HG03521 (cell line): ENCODE data around the gene HMX2.
A peak's percentile ranks its signal among the peaks of the same experiment; 100 is the strongest.
"Not testable (repeated sequence)": the region's sequence is repeated elsewhere in the genome, so short reads cannot be mapped to it uniquely, and the experiment has no call there.

Experiments used
- ATAC-seq: cut with Tn5 transposase; IDR thresholded peaks from one replicate; pipeline ENCODE4 v1.9.1; 2021; ENCODE audit warnings: mild to moderate bottlenecking, moderate library complexity; ENCODE audit not compliant: unreplicated experiment

HMX2 gene

DNA sequence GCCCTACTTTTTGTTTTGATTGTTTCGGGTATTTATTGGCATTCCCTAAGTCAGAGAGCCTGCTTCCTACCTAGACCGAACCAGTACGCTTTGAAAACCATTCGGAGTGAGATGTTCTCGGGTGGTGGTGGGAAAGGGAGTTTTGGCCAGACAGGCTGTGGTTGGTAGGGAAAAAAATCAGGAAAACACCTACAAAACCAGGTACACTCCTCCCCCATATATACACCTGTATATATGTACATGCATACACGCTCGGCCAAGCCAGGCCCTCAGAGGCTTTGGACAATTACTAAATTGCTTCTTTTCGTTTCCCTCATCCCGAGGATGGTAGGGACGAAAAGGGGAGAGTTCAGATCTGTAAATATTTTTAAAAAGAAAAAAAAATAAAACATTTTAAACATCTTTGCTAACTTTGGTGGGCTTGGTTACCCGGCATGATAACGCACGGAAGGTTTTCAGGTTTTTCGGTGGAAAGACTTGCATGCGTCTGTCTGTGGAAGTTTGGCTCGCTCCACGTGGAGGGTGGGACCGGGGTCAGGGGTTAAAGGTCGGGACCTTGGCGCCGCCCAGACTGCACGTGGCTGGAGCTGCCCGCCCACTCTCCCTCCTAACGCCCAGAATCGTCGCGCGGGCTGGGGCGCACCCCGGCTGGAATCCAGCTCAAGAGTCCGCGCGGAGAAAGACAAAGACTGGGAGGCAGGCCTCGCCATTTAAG is 2.5 kb downstream of the HMX2 start:
- ATAC-seq, result no peak

DNA sequence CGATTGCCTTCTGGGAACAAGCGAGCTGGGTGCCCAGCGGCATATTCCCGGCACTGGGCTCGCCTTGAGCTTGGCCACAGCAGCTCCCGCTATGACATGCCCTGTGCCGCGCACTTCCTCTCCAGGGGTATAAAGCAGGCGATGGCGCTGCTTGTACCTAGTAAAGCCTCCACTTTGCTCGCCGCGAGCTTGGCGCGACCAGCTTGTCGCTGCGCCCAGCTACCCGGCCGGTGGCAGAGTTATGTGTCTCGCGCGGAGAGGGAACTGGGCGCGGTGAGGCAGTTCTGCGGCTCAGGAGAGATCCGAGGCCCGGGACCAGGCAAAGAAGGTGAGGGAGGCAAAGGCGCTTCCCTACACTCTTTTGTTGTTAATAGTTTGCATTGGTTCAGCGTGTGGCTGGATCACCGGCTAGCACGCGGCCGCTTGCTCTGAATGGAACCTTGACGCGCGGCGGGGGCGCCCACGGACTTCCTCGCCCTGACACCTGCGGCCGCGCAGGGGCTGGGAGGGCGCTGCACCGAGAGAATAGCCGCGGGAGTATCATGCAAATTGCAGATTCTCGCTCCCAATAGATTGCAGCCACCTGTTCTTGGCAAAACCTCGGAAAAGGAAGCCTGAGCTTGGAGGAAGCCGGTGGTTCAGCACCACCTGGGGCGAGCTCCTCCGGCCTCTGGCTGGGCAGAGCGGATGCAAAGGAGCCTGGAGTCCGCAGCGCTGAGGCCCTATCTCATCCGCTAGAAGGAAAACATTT is 3.2 kb downstream of the HMX2 start:
- no peak for ATAC-seq

DNA sequence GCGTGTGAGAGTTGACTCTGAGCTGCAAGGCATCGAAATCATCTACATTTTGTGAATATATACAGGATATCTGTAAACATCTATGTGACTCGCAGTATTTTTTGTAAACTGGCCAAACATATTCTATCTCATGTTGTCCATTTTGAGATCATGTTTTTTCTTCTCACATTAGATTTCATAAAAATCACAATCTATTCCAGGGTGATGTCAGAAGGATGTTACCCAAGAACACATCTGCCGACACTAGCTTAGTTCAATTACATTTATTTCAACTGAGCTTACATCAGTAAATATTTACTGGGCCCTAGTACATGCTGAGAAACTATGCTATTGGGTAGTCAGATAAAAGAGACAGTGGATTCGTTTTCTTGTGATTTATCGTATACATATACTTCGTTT is 3.8 kb downstream of the HMX2 start:
- no peak for ATAC-seq

DNA sequence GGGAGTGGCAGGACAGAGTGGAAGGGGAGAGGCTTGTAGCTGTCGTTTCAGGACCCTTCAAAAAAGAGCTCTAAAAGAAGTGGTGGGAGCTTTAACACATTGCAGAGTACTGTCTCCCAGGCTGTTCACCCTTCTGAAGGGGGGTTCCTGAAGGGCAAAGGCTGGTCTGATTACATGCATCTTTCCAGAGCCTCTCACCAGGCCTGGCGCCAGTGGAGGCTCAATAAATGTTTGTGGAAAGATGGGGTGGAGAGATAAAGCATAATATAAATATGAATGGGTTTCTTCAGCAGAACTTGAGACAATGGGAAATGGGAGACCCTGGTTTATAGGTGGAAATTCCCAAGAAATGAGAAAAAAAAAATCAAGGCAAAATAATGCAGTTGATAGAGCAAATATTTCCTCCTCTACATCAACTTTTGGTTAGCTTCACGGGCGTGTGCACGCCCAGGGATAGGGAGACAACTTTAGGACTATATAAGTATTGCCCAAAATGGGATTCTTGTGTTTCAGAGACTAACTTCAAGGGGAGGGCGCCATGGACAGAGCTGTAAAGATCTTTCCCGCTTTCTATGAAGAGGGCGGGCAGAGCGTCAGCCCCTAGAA is 5.7 kb downstream of the HMX2 start:
- no peak for ATAC-seq

DNA sequence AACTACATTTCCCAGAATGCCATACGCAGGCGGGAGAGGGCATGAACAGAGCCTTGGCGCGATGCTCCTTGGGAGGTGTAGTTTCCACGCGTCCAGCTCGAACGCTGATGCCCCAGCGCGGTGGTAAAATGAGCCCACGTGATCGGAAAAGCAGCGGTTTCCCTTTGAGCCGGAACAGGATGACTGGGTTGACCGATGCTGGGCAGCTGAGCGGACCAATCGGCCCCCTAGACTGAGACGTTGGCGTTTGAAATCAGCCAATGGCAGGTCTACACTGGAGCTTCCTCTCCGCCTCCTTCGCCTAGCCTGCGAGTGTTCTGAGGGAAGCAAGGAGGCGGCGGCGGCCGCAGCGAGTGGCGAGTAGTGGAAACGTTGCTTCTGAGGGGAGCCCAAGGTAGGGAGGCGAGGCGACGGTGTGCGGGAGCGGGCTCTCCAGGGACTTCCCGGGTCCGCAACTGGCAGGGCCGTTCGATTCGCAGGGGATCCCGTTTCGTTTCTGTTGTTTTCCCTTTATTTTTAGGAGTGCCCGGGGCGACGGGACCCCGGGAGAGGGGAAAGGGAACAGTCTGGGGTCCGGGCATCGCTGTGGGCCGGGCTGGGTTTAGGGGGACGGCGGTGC is 6.3 kb downstream of the HMX2 start, which contains the start of gene BUB3:
BUB3 (plus strand) TSS at position 311 of the 619 bp plus-strand sequence. CDS start 516 bp downstream, outside the sequence.
- peak; percentile 93 for ATAC-seq

DNA sequence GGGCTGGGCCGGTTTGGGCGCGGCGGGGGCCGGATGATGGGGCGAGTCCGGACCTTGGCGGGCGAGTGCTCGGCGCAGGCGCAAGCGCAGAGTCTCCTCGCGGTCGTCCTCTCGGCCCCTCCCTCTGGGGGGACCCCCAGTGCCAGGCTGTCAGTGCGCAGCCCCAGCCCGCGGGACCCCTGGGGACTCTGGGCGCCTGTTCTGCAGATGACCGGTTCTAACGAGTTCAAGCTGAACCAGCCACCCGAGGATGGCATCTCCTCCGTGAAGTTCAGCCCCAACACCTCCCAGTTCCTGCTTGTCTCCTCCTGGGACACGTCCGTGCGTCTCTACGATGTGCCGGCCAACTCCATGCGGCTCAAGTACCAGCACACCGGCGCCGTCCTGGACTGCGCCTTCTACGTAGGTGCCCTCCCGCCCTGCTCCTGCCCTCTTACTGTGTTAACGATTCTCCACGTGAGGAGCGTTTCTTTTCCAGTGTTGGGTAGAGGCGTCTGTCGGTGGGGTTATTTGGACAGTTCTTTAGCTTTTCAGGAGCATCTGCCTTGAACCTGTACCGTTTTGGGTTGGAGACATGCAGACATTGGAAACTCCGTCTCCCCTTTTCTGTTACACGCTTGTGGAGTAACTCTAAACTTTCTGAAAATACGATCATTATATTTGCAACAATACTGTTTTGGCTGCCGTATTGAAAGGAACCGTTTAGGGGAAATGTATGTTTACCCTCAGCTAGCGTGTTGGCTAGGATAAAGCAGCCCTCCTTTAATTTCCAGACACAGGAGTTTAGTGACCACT is 7.0 kb downstream of the HMX2 start:
- peak; percentile 35 for ATAC-seq

DNA sequence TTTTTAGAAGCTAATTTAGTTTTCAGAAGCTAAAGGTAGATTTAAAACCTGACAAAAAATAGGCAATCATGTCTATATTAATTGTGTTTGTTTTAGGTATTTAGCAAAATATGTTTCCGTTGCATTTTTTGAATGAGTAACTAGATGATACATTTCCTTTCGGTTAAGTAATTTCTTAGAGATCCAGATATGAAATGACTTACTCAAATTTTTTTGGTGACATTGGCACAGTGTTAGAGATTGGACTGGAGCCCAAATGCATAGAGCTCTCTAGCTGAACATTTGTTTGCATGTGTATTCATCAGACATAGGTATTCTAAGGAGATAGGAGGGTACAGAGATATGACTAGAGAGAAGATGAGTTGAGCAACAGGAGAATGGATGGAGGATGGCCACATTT is 8.1 kb downstream of the HMX2 start:
- ATAC-seq, result no peak

DNA sequence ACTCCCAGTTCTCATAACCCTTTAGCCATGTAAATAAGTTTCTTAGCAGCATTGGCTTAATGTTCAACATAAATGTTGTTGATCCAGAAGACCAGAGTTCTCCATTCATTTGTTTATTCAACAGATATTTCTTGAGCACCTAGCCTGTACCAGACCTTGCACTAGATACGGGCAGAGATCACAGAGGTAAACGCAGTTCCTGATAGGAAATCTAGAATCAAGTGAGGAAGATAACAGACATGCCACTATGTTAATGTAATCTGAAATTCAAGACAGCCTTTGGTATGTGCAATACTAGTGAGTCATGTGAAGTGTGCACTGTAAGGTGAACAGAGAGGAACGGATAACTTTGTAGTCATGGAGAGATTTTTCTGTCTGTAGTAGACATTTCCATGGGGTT is 9.3 kb downstream of the HMX2 start:
- no peak for ATAC-seq

DNA sequence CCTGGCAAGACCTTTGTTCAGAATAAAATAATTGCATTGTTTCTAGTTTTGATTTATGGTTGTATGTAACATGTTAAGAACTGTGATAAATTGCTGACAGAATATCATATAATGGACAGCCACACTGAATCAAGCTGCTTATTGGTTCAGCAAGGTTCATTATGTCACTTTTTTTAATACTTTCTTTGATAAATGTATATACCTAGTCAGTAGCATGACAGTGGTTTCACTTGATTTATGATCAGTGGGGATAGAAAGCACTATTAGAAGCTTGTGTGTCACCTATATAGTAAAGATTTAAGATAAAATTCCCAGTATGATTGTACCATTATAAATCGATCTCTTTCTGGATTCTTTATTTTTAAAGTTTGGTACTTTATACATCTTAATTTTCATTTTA is 10.7 kb downstream of the HMX2 start:
- ATAC-seq, result no peak

DNA sequence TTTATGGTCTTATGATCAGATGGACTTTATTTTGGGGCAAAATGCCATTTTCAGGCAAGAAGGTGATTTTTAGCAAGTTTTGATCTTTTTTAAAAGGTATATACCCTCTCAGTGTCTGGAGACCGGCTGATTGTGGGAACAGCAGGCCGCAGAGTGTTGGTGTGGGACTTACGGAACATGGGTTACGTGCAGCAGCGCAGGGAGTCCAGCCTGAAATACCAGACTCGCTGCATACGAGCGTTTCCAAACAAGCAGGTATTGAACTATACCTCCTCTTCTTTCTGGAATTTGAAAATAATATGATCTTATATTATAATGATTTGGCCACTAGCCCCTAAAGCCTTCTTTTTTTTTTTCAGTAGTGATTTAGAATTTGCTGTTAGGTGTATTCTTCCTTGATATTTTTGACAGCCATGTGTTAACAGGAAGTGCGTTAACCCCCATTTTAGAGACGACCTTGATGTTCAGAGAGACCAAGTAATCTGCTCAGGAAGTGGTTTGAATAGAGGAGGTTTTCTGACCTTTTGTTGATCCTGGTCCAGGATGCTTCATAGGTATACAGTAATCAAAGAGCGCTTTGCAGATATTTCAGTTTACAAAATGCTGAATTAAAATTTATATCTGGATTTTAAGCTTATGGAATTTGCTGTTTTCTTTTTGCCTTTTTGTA is 12.5 kb downstream of the HMX2 start:
- no peak for ATAC-seq

DNA sequence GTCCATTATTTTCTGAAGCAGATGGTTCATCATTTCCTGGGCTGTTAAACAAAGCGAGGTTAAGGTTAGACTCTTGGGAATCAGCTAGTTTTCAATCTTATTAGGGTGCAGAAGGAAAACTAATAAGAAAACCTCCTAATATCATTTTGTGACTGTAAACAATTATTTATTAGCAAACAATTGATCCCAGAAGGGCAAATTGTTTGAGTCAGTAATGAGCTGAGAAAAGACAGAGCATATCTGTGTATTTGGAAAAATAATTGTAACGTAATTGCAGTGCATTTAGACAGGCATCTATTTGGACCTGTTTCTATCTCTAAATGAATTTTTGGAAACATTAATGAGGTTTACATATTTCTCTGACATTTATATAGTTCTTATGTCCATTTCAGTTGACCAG is 16.4 kb downstream of the HMX2 start:
- no peak for ATAC-seq

DNA sequence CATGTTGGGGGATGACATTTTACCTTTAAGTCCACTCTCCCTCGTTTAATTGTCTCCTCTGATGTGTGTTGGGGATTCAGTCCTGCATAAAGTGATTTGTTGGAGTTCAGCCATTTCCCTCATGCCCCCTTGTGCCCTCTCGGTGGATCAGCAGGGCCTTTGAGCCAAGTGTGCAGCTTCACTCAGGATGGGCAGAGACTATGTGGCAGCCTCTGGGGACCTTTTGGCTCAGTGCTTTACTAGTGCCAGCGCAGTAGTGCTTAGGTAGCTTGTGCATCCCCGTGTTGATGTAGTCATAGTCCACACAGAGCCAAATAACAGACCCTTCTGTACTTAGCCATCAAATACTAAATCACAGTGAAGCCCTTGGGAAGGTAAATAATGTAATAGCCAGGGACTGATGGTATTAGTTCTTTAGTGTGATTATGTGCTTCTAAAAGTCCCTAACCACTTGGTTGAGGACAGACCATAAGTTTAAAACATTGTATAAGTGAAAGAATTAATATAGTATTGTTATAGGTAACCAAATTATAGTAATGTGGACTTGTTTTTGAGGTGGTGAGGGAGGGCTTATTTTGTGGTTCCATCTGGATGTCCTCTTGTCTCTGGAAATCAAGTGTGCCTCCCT is 17.6 kb downstream of the HMX2 start:
- ATAC-seq, result no peak

DNA sequence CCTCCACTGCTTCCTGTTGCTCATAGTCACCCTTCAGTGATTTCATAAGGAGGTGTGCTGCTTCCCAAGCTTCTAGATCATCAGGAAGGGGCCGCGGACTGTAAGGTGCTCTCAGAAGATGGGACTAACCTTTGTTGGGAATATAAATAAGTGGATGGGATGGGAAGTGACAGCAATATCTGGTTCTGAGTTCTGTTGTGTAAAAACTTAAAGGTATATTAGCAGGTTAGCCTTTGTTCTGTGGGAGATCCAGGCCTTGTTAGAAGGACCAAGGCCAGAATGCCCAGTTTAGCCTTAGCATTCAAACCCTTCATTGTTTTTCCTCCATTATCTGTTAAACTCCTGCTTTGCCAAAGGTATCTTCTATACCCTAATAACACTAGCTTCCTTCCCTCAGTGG is 18.7 kb downstream of the HMX2 start:
- ATAC-seq, result no peak

DNA sequence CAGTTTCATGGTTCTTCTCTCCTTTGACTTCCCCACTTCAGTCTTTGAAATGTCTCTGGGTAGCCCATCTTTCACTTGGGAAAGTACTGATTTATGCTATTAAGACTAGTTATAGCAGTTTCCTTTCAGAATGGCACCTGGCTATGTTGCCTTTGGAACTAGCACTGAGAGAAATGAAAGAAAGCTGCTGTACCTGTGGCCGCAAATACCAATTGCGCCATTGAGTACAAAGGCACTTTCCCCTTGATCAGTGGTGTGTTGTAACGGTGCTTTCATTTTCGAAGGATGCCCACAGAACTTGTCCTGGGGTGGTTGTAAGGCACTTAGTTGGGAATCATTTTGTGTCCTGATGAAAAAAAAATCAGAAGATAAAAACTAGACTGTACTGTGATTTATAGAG is 23.0 kb downstream of the HMX2 start:
- no peak for ATAC-seq

DNA sequence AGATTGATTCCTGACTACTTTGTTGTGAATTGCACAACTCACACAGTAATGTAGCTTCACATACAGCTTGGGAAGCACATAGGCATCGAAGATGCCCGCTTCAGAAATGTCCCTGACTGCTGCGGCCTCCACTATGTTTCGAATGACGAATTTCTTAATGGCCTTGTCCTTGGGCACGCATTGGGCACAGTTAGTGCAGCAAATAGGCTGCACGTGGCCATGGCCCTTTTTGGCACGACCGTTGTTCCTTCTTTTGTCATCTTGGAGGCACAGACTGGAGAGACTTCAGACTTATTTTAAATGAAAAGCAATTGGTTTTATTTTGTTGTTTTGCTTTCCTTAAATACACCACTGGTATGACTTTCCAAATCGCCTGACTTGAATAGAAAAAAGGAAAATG is 23.7 kb downstream of the HMX2 start:
- ATAC-seq, result not testable (repeated sequence)

DNA sequence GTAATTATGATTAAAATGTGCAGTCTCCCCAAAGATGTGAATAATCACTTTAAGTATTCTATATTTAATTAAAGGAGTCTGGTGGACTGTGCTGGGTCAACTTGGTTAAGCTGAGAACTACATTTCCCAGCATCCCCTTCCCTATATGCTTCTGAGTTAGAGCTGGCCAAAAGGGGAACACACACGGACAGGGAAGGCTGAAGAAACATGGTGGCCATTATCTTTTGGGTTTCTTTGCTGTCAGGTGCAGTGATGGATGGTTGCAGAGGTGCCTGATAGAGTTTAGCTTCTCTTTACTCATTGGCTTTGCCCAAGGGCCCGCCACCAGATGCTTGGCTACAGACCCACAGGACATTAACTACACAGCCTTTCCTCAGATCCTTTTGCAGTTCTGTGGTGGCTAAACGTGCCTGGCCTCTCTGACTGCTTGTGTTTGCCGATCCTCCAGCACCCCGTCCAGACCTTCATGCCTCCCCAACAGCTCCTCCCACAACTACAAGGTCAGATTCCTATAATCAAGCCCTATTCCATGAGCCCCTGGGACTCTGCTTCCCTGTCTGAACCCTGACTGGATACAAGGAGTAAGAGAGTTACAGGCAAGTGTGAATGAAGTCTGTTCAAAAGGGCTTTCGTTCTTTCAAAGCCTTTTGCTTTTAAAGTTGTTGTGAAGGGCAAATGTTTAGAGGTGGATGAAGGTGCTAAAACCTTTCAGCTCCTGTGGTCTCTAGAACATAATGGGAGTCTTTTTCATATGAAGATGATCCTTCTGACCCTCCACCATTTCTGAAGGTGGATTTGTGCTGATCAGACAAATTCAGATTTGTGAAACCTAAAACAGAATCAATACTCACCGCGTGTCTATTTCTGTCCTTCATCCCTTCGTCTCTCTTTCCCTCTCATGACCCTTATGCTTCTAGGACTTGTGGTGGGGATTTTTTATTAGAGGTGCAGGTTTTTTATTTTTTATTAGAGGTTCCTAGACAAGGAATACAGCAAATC is 27.8 kb downstream of the HMX2 start:
- ATAC-seq, result no peak

DNA sequence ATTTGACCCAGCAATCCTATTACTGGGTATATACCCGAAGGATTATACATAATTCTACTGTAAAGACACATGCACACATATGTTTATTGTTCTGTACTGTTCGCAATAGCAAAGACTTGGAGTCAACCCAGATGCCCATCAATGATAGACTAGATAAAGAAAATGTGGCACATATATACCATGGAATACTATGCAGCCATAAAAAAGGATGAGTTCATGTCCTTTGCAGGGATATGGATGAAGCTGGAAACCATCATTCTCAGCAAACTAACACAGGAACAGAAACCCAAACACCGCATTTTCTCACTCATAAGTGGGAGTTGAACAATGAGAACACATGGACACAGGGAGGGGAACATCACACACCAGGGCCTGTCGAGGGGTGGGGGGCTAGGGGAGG is 30.5 kb downstream of the HMX2 start:
- ATAC-seq, result not testable (repeated sequence)
